Parathyroid adenoma (tissue), 2 donors: ENCODE results near the gene ADGRG1.

Source experiments
- H2AFZ ChIP-seq: fragments of 300-600 bp; sonication (generic); one replicate; pipeline ENCODE4 v1.7.0; 2017; ENCODE audit warnings: antibody characterized with exemption, mild to moderate bottlenecking
- H3K27ac ChIP-seq: fragments of 300-600 bp; sonication (generic); one replicate; pipeline ENCODE4 v1.7.0; 2017
- H3K27me3 ChIP-seq: fragments of 300-600 bp; sonication (generic); one replicate; pipeline ENCODE4 v1.7.0; 2017; ENCODE audit warnings: low read length; ENCODE audit not compliant: control insufficient read depth, insufficient read depth
- H3K36me3 ChIP-seq: fragments of 300-600 bp; sonication (generic); one replicate; pipeline ENCODE4 v1.7.0; 2017; ENCODE audit warnings: low read length; ENCODE audit not compliant: control insufficient read depth, insufficient read depth
- H3K4me1 ChIP-seq: fragments of 300-600 bp; sonication (generic); one replicate; pipeline ENCODE4 v1.7.0; 2017; ENCODE audit warnings: control low read depth
- H3K4me2 ChIP-seq: fragments of 300-600 bp; sonication (generic); one replicate; pipeline ENCODE4 v1.7.0; 2017; ENCODE audit warnings: low read length
- H3K4me3 ChIP-seq: fragments of 300-600 bp; sonication (generic); one replicate; pipeline ENCODE4 v1.7.0; 2017; ENCODE audit warnings: low read depth, low read length
- H3K79me2 ChIP-seq: fragments of 300-600 bp; sonication (generic); one replicate; pipeline ENCODE4 v1.7.0; 2017; ENCODE audit warnings: control low read depth
- H3K9ac ChIP-seq: fragments of 300-600 bp; sonication (generic); one replicate; pipeline ENCODE4 v1.7.0; 2017; ENCODE audit warnings: mild to moderate bottlenecking
- H3K9me3 ChIP-seq: fragments of 300-600 bp; sonication (generic); one replicate; pipeline ENCODE4 v1.7.0; 2017; ENCODE audit warnings: low read length; ENCODE audit not compliant: control insufficient read depth
- TF ChIP-seq, protein P1 (sequence below): fragments of 300-600 bp; sonication (generic); IDR thresholded peaks from one replicate; pipeline ENCODE4 v1.7.0; 2017; ENCODE audit warnings: antibody characterized with exemption, mild to moderate bottlenecking
- donor health status: primary hyperparathyroidism.

The ADGRG1 gene

DNA sequence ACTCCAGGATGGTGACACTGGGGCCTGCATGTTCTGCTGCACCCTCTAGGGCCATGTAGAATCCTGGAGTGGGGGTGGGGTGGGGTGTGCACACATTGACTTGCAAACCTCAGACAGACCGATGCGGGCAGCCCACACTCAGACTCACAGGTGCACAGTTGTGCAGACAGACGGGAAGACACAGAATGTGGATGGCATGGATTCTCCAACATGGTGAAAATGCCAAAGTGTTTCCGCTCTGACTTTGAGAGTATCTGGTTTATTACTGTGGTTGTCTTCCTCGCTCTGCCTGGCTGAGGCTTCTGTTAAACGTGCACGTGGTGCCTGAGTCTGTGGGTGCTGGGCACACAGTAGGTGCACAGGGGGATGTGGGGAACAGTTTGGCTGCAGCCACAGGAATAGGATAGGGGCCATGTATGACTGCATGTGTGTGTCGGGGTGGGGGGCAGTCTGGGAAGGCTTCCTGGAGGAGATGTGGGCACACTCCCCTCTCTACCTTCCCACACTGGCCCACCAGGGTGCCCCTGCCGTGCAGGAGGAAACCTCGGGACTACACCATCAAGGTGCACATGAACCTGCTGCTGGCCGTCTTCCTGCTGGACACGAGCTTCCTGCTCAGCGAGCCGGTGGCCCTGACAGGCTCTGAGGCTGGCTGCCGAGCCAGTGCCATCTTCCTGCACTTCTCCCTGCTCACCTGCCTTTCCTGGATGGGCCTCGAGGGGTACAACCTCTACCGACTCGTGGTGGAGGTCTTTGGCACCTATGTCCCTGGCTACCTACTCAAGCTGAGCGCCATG lies 30.6 kb downstream of the ADGRG1 start:
- Histone ChIP-seq H3K4me2 (no peak overlapping the region), H2AFZ (no peak overlapping the region), H3K4me3 (no peak overlapping the region), H3K9ac (no peak overlapping the region), H3K79me2 (no peaks in the 10 kb centered on the region), H3K4me1 (no peaks in the 10 kb centered on the region), H3K36me3 (no peaks in the 10 kb centered on the region), H3K9me3 (no peaks in the 10 kb centered on the region), H3K27me3 (no peaks in the 10 kb centered on the region), H3K27ac (no peak overlapping the region)
- TF ChIP-seq, protein P1, sequence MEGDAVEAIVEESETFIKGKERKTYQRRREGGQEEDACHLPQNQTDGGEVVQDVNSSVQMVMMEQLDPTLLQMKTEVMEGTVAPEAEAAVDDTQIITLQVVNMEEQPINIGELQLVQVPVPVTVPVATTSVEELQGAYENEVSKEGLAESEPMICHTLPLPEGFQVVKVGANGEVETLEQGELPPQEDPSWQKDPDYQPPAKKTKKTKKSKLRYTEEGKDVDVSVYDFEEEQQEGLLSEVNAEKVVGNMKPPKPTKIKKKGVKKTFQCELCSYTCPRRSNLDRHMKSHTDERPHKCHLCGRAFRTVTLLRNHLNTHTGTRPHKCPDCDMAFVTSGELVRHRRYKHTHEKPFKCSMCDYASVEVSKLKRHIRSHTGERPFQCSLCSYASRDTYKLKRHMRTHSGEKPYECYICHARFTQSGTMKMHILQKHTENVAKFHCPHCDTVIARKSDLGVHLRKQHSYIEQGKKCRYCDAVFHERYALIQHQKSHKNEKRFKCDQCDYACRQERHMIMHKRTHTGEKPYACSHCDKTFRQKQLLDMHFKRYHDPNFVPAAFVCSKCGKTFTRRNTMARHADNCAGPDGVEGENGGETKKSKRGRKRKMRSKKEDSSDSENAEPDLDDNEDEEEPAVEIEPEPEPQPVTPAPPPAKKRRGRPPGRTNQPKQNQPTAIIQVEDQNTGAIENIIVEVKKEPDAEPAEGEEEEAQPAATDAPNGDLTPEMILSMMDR = no peak

DNA sequence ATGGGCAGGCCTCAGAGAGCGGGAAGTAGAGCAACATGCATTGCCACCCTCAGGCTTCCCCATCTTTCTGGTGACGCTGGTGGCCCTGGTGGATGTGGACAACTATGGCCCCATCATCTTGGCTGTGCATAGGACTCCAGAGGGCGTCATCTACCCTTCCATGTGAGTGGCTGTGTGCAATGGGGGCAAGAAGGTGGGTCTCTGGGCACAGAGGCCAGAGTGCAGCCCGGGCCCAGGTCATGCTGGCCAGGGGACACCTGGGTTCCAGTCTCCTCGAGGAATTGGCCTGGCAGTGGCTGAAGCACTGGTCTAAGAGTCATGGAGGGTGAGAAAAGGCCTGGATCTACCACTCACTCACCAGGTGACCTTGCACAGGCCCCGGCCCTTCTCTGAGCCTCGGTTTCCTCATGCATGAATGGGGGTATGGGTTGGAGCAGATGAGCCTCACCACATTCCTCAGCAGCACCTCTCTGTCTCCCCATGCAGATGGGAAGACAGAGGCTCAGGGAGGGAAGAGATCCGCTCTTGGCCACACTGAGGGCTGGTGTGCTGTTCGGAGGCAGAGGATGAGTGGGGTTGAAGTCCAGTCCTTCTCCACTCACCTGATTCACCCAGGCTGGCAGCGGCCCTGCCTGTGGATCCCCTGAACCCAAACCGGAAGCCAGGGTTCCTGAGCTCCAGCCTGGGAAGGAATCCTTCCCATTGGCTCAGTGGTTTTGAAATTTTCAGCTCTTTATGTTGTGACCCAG lies 32.5 kb downstream of the ADGRG1 start:
- no peaks in the 10 kb centered on the region for H3K79me2 ChIP-seq
- H3K27ac ChIP-seq = no peak overlapping the region
- no peaks in the 10 kb centered on the region for H3K4me1 ChIP-seq
- no peaks in the 10 kb centered on the region for H3K27me3 ChIP-seq
- H3K4me3 ChIP-seq = no peak overlapping the region
- H2AFZ ChIP-seq = no peak overlapping the region
- H3K36me3 ChIP-seq = no peaks in the 10 kb centered on the region
- H3K4me2 ChIP-seq = no peak overlapping the region
- no peak overlapping the region for H3K9ac ChIP-seq
- TF ChIP-seq, protein P1 = no peak
- H3K9me3 ChIP-seq = no peaks in the 10 kb centered on the region

DNA sequence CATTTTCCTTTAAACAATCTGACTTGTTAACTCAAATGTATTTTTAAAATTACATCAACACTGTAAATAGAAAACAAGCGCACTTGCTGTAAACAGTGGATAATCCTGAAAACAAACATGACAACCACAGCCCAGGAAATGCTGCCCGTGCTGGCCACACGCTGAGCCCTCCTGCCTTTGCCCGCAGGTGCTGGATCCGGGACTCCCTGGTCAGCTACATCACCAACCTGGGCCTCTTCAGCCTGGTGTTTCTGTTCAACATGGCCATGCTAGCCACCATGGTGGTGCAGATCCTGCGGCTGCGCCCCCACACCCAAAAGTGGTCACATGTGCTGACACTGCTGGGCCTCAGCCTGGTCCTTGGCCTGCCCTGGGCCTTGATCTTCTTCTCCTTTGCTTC lies 33.1 kb downstream of the ADGRG1 start:
- Histone ChIP-seq H3K36me3 (no peaks in the 10 kb centered on the region), H3K27ac (no peak overlapping the region), H3K4me1 (no peaks in the 10 kb centered on the region), H3K9me3 (no peaks in the 10 kb centered on the region), H3K79me2 (no peaks in the 10 kb centered on the region), H3K4me2 (no peak overlapping the region), H3K4me3 (no peak overlapping the region), H3K9ac (no peak overlapping the region), H2AFZ (no peak overlapping the region), H3K27me3 (no peaks in the 10 kb centered on the region)
- TF ChIP-seq, protein P1 = no peak

DNA sequence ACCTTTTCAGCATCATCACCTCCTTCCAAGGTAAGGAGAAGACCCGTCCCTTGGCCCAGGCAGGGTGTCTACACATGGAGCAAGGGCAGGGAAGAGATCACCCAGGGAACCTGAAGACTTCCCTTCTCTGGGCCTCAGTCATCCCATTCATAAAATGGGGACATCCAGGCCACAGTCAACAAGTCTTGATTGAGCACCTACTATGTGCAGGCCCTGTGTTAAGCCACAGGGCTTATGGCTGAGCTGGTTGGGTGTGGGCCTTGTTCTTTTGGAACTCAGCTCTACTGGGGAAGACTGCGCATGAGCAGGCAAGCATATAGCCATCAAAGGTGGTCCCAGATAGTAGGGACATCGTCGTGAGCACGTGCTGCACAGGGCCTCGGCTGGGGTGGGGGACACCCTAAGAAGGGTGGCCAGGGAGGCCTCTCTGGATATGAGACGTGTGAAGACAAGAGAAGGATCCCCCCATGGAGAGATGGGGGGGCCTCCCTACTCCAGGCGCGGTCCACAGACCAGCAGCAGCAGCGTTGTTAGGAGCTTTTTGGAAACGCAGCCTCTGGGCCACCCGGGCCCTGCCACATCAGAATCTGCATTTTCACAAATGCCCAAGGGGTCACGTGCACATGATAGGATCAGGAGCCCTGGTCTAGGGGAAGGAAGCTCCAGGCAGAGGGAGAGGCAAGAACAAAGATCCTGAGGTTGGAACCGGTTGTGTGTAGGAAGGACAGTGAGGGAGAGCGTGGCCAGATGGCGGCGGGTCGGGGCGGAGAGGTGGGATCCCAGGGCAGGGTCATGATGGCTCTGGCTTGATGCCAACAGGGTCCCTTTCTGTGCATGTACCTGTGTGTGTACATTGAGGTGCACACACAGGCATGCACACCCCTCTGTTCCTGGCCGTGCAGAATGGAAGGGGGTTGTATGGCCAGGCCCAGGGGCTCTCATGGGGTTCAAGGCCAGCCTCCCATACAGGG lies 33.8 kb downstream of the ADGRG1 start:
- Histone ChIP-seq H3K27me3 (no peaks in the 10 kb centered on the region), H3K79me2 (no peaks in the 10 kb centered on the region), H3K4me3 (no peak overlapping the region), H3K27ac (no peak overlapping the region), H3K4me2 (no peak overlapping the region), H3K4me1 (peaks cover 3% of the 10 kb centered on the region), H3K9ac (no peak overlapping the region), H3K36me3 (no peaks in the 10 kb centered on the region), H3K9me3 (no peaks in the 10 kb centered on the region), H2AFZ (no peak overlapping the region)
- TF ChIP-seq, protein P1 = no peak
